Measurements from ENCODE around the gene CHD5.
A peak's percentile ranks its signal among the peaks of the same experiment; 100 is the strongest.

Gene CHD5

GRCh38 chr1:6145864-6146410 lies 34.2 kb downstream of the CHD5 start:
- H3K27me3 ChIP-seq (ENCODE audit: insufficient read depth, low read length, poor library complexity) = no peaks in the 10 kb centered on the region
- no CpG with 5 or more reads among the region's 24 CpGs for WGBS (ENCODE audit: extremely low coverage, insufficient coverage, low lambda C conversion rate)
- no peak overlapping the region for H3K4me3 ChIP-seq (ENCODE audit: low read length)
- no peak for DNase-seq
- H3K4me1 ChIP-seq (ENCODE audit: control insufficient read depth, low read depth, low read length) = no peaks in the 10 kb centered on the region
- no peaks in the 10 kb centered on the region for H3K36me3 ChIP-seq (ENCODE audit: control insufficient read depth, insufficient read depth, low read length)
- no peak overlapping the region for H4K8ac ChIP-seq (ENCODE audit: low read depth, low read length)
- H3K9ac ChIP-seq (ENCODE audit: low read length) = no peak overlapping the region
- H3K23ac ChIP-seq (ENCODE audit: low read length) = no peak overlapping the region
- no peak overlapping the region for H3K4ac ChIP-seq (ENCODE audit: low read depth, low read length)
- no peak overlapping the region for H2BK15ac ChIP-seq (replicated peaks; ENCODE audit: low read depth)
- no peak overlapping the region for H2AK5ac ChIP-seq (ENCODE audit: low read length)
- no peak overlapping the region for H2BK5ac ChIP-seq (ENCODE audit: low read length)
- H2BK120ac ChIP-seq (ENCODE audit: low read depth, low read length) = no peak overlapping the region
- no peak overlapping the region for H4K5ac ChIP-seq (ENCODE audit: low read length)
- H3K79me2 ChIP-seq (ENCODE audit: control insufficient read depth, insufficient read depth, low read length) = no peaks in the 10 kb centered on the region
- no peak overlapping the region for H3K56ac ChIP-seq (ENCODE audit: low read length)
- H3K27ac ChIP-seq (ENCODE audit: low read depth, low read length) = no peak overlapping the region
- no peaks in the 10 kb centered on the region for H3K79me1 ChIP-seq (ENCODE audit: low read length)
- no peak overlapping the region for H3K4me2 ChIP-seq (ENCODE audit: low read length)
- H3K18ac ChIP-seq (ENCODE audit: low read length) = no peak overlapping the region

GRCh38 chr1:6145396-6145750 lies 34.7 kb downstream of the CHD5 start:
- Histone ChIP-seq H3K4me3 (ENCODE audit: low read length) (no peak overlapping the region), H3K4ac (ENCODE audit: low read depth, low read length) (no peak overlapping the region), H3K27me3 (ENCODE audit: insufficient read depth, low read length, poor library complexity) (no peaks in the 10 kb centered on the region), H4K8ac (ENCODE audit: low read depth, low read length) (no peak overlapping the region), H3K18ac (ENCODE audit: low read length) (no peak overlapping the region), H3K23ac (ENCODE audit: low read length) (no peak overlapping the region), H2BK120ac (ENCODE audit: low read depth, low read length) (no peak overlapping the region), H2BK5ac (ENCODE audit: low read length) (no peak overlapping the region), H3K4me1 (ENCODE audit: control insufficient read depth, low read depth, low read length) (no peaks in the 10 kb centered on the region), H4K5ac (ENCODE audit: low read length) (no peak overlapping the region), H3K36me3 (ENCODE audit: control insufficient read depth, insufficient read depth, low read length) (no peaks in the 10 kb centered on the region), H2AK5ac (ENCODE audit: low read length) (no peak overlapping the region), H3K56ac (ENCODE audit: low read length) (no peak overlapping the region), H3K9ac (ENCODE audit: low read length) (no peak overlapping the region), H2BK15ac (replicated peaks; ENCODE audit: low read depth) (no peak overlapping the region), H3K27ac (ENCODE audit: low read depth, low read length) (no peak overlapping the region), H3K79me1 (ENCODE audit: low read length) (no peaks in the 10 kb centered on the region), H3K4me2 (ENCODE audit: low read length) (no peak overlapping the region), H3K79me2 (ENCODE audit: control insufficient read depth, insufficient read depth, low read length) (no peaks in the 10 kb centered on the region)
- WGBS (ENCODE audit: extremely low coverage, insufficient coverage, low lambda C conversion rate) = no CpG with 5 or more reads among the region's 2 CpGs
- no peak for DNase-seq

GRCh38 chr1:6144647-6145395 lies 35.3 kb downstream of the CHD5 start:
- DNase-seq = peak; percentile 27

GRCh38 chr1:6144175-6144574 lies 35.9 kb downstream of the CHD5 start:
- no peak overlapping the region for H4K8ac ChIP-seq (ENCODE audit: low read depth, low read length)
- H3K27me3 ChIP-seq (ENCODE audit: insufficient read depth, low read length, poor library complexity) = no peaks in the 10 kb centered on the region
- no peak overlapping the region for H3K4ac ChIP-seq (ENCODE audit: low read depth, low read length)
- no peak overlapping the region for H2AK5ac ChIP-seq (ENCODE audit: low read length)
- no peak for DNase-seq
- H3K9ac ChIP-seq (ENCODE audit: low read length) = no peak overlapping the region
- no peak overlapping the region for H4K5ac ChIP-seq (ENCODE audit: low read length)
- H3K36me3 ChIP-seq (ENCODE audit: control insufficient read depth, insufficient read depth, low read length) = no peaks in the 10 kb centered on the region
- H3K56ac ChIP-seq (ENCODE audit: low read length) = no peak overlapping the region
- H3K4me3 ChIP-seq (ENCODE audit: low read length) = no peak overlapping the region
- H3K4me2 ChIP-seq (ENCODE audit: low read length) = no peak overlapping the region
- no peak overlapping the region for H3K27ac ChIP-seq (ENCODE audit: low read depth, low read length)
- H3K79me1 ChIP-seq (ENCODE audit: low read length) = no peaks in the 10 kb centered on the region
- H2BK5ac ChIP-seq (ENCODE audit: low read length) = no peak overlapping the region
- no peaks in the 10 kb centered on the region for H3K79me2 ChIP-seq (ENCODE audit: control insufficient read depth, insufficient read depth, low read length)
- H2BK120ac ChIP-seq (ENCODE audit: low read depth, low read length) = no peak overlapping the region
- no CpG with 5 or more reads among the region's 7 CpGs for WGBS (ENCODE audit: extremely low coverage, insufficient coverage, low lambda C conversion rate)
- H3K18ac ChIP-seq (ENCODE audit: low read length) = no peak overlapping the region
- no peak overlapping the region for H2BK15ac ChIP-seq (replicated peaks; ENCODE audit: low read depth)
- no peak overlapping the region for H3K23ac ChIP-seq (ENCODE audit: low read length)
- H3K4me1 ChIP-seq (ENCODE audit: control insufficient read depth, low read depth, low read length) = no peaks in the 10 kb centered on the region

More at GRCh38 chr1:6144647-6145395, 35.3 kb downstream of the CHD5 start:
- no peak overlapping the region for H3K4ac ChIP-seq (ENCODE audit: low read depth, low read length)
- H2BK15ac ChIP-seq (replicated peaks; ENCODE audit: low read depth) = no peak overlapping the region
- no peaks in the 10 kb centered on the region for H3K79me2 ChIP-seq (ENCODE audit: control insufficient read depth, insufficient read depth, low read length)
- no peak overlapping the region for H3K27ac ChIP-seq (ENCODE audit: low read depth, low read length)
- H4K8ac ChIP-seq (ENCODE audit: low read depth, low read length) = no peak overlapping the region
- H3K9ac ChIP-seq (ENCODE audit: low read length) = no peak overlapping the region
- no peaks in the 10 kb centered on the region for H3K79me1 ChIP-seq (ENCODE audit: low read length)
- no peak overlapping the region for H2BK5ac ChIP-seq (ENCODE audit: low read length)
- H3K4me2 ChIP-seq (ENCODE audit: low read length) = no peak overlapping the region
- H4K5ac ChIP-seq (ENCODE audit: low read length) = no peak overlapping the region
- no peak overlapping the region for H3K4me3 ChIP-seq (ENCODE audit: low read length)
- H2AK5ac ChIP-seq (ENCODE audit: low read length) = no peak overlapping the region
- H3K18ac ChIP-seq (ENCODE audit: low read length) = no peak overlapping the region
- H3K23ac ChIP-seq (ENCODE audit: low read length) = no peak overlapping the region
- no peaks in the 10 kb centered on the region for H3K36me3 ChIP-seq (ENCODE audit: control insufficient read depth, insufficient read depth, low read length)
- WGBS (ENCODE audit: extremely low coverage, insufficient coverage, low lambda C conversion rate) = no CpG with 5 or more reads among the region's 16 CpGs
- H3K56ac ChIP-seq (ENCODE audit: low read length) = no peak overlapping the region
- no peak overlapping the region for H2BK120ac ChIP-seq (ENCODE audit: low read depth, low read length)
- H3K27me3 ChIP-seq (ENCODE audit: insufficient read depth, low read length, poor library complexity) = no peaks in the 10 kb centered on the region
- H3K4me1 ChIP-seq (ENCODE audit: control insufficient read depth, low read depth, low read length) = no peaks in the 10 kb centered on the region

- WGBS (ENCODE audit: extremely low coverage, insufficient coverage, low lambda C conversion rate) = no CpG with 5 or more reads among the region's 4 CpGs
- Histone ChIP-seq H2BK15ac (replicated peaks; ENCODE audit: low read depth) (no peak overlapping the region), H3K79me1 (ENCODE audit: low read length) (no peaks in the 10 kb centered on the region), H2BK5ac (ENCODE audit: low read length) (no peak overlapping the region), H3K18ac (ENCODE audit: low read length) (no peak overlapping the region), H3K79me2 (ENCODE audit: control insufficient read depth, insufficient read depth, low read length) (no peaks in the 10 kb centered on the region), H3K27me3 (ENCODE audit: insufficient read depth, low read length, poor library complexity) (no peaks in the 10 kb centered on the region), H4K5ac (ENCODE audit: low read length) (no peak overlapping the region), H3K4me3 (ENCODE audit: low read length) (no peak overlapping the region), H3K27ac (ENCODE audit: low read depth, low read length) (no peak overlapping the region), H3K4me2 (ENCODE audit: low read length) (no peak overlapping the region), H4K8ac (ENCODE audit: low read depth, low read length) (no peak overlapping the region), H3K56ac (ENCODE audit: low read length) (no peak overlapping the region), H3K4me1 (ENCODE audit: control insufficient read depth, low read depth, low read length) (no peaks in the 10 kb centered on the region), H3K4ac (ENCODE audit: low read depth, low read length) (no peak overlapping the region), H3K9ac (ENCODE audit: low read length) (no peak overlapping the region), H2BK120ac (ENCODE audit: low read depth, low read length) (no peak overlapping the region), H3K23ac (ENCODE audit: low read length) (no peak overlapping the region), H2AK5ac (ENCODE audit: low read length) (no peak overlapping the region), H3K36me3 (ENCODE audit: control insufficient read depth, insufficient read depth, low read length) (no peaks in the 10 kb centered on the region)
- DNase-seq = no peak
Observed at GRCh38 chr1:6143395-6143794, 36.7 kb downstream of the CHD5 start.

GRCh38 chr1:6142734-6143133 lies 37.4 kb downstream of the CHD5 start:
- Histone ChIP-seq H3K4me1 (ENCODE audit: control insufficient read depth, low read depth, low read length) (no peaks in the 10 kb centered on the region), H3K18ac (ENCODE audit: low read length) (no peak overlapping the region), H3K4ac (ENCODE audit: low read depth, low read length) (no peak overlapping the region), H4K8ac (ENCODE audit: low read depth, low read length) (no peak overlapping the region), H3K27me3 (ENCODE audit: insufficient read depth, low read length, poor library complexity) (no peaks in the 10 kb centered on the region), H2BK5ac (ENCODE audit: low read length) (no peak overlapping the region), H3K23ac (ENCODE audit: low read length) (no peak overlapping the region), H3K79me1 (ENCODE audit: low read length) (no peaks in the 10 kb centered on the region), H3K9ac (ENCODE audit: low read length) (no peak overlapping the region), H3K4me3 (ENCODE audit: low read length) (no peak overlapping the region), H3K36me3 (ENCODE audit: control insufficient read depth, insufficient read depth, low read length) (no peaks in the 10 kb centered on the region), H2BK15ac (replicated peaks; ENCODE audit: low read depth) (no peak overlapping the region), H4K5ac (ENCODE audit: low read length) (no peak overlapping the region), H3K56ac (ENCODE audit: low read length) (no peak overlapping the region), H3K4me2 (ENCODE audit: low read length) (no peak overlapping the region), H2BK120ac (ENCODE audit: low read depth, low read length) (no peak overlapping the region), H2AK5ac (ENCODE audit: low read length) (no peak overlapping the region), H3K79me2 (ENCODE audit: control insufficient read depth, insufficient read depth, low read length) (no peaks in the 10 kb centered on the region), H3K27ac (ENCODE audit: low read depth, low read length) (no peak overlapping the region)
- no CpG with 5 or more reads among the region's 4 CpGs for WGBS (ENCODE audit: extremely low coverage, insufficient coverage, low lambda C conversion rate)
- no peak for DNase-seq
